MCF 10A (cell line): ENCODE results near the gene SLC22A23. TPM values are rescaled to one million over a fixed set of nuclear protein-coding genes. Genes with fewer than 3 reads are reported as not detected.

Experiments
- BruUV-seq: library from RNA; stranded (reverse); fragments of 400-500 nt; replicated peaks from 2 replicates; lab custom pipeline; 2021; lab: Mats Ljungman, UMichigan
- CTCF ChIA-PET: fragments of 300-600 bp; sonication (Branson Sonifier 250); formaldehyde crosslinking; extraction: SDS; loops from one replicate; lab custom pipeline; 2021; ENCODE audit warnings: antibody characterized with exemption, inconsistent platforms; lab: Yijun Ruan, JAX
- POLR2A ChIA-PET: fragments of 300-600, 350-650 bp; sonication (Branson Sonifier 250); formaldehyde crosslinking; extraction: SDS; loops from one replicate; lab custom pipeline; 2020; ENCODE audit warnings: antibody characterized with exemption, inconsistent platforms; lab: Yijun Ruan, JAX
- DNase-seq: peaks from one replicate; pipeline ENCODE4 v3.0.0-alpha.2; 2018; ENCODE audit not compliant: unreplicated experiment
- H3K27ac Mint-ChIP-seq: one replicate; pipeline ENCODE4 v1.8.0; 2022; ENCODE audit warnings: mild to moderate bottlenecking, low read depth, mixed read lengths; ENCODE audit not compliant: unreplicated experiment
- H3K27me3 Mint-ChIP-seq: one replicate; pipeline ENCODE4 v1.8.0; 2022; ENCODE audit warnings: mixed read lengths; ENCODE audit not compliant: insufficient read depth, unreplicated experiment
- H3K36me3 Mint-ChIP-seq: one replicate; pipeline ENCODE4 v1.8.0; 2022; ENCODE audit warnings: mild to moderate bottlenecking, moderate library complexity, mixed read lengths; ENCODE audit not compliant: insufficient read depth, unreplicated experiment
- H3K4me1 Mint-ChIP-seq: one replicate; pipeline ENCODE4 v1.8.0; 2022; ENCODE audit warnings: mixed read lengths; ENCODE audit not compliant: insufficient read depth, unreplicated experiment
- H3K4me3 Mint-ChIP-seq: one replicate; pipeline ENCODE4 v1.8.0; 2022; ENCODE audit warnings: mild to moderate bottlenecking, moderate library complexity, mixed read lengths; ENCODE audit not compliant: unreplicated experiment
- H3K9me3 Mint-ChIP-seq: one replicate; pipeline ENCODE4 v1.8.0; 2022; ENCODE audit warnings: mixed read lengths; ENCODE audit not compliant: unreplicated experiment
- CTCF ChIP-seq: fragments of 200-600 bp; IDR thresholded peaks from one replicate; pipeline ENCODE4 v1.8.0; 2022; ENCODE audit warnings: antibody characterized with exemption, mild to moderate bottlenecking; ENCODE audit not compliant: unreplicated experiment
- intact Hi-C: fragments of 100-400 bp; cut with micrococcal nuclease; formaldehyde crosslinking; loops from 2 replicates; pipeline ENCODE4 v1.14.1; 2022
- total RNA-seq: library from RNA; stranded (reverse); gene quantifications from 2 replicates; pipeline ENCODE4 v1.2.3, GENCODE V29; 2022

SLC22A23 gene
- total RNA-seq, 1 experiment from 2014 or later: 11.9 TPM

GRCh38 chr6:3252861-3253596, 203.8 kb downstream of the SLC22A23 start:
- BruUV-seq: no TSS peak
- H3K27ac Mint-ChIP-seq: peak overlapping the region; percentile 54

GRCh38 chr6:3252369-3252768, 204.5 kb downstream of the SLC22A23 start:
- H3K4me3 Mint-ChIP-seq: peak overlapping the region; percentile 43
- H3K4me1 Mint-ChIP-seq: peaks cover 24% of the 10 kb centered on the region
- peak; percentile 91 for DNase-seq
- TF ChIP-seq CTCF: no peak
- peak overlapping the region; percentile 54 for H3K27ac Mint-ChIP-seq
- CTCF ChIA-PET: interaction anchor here (0.9 to 5.4 kb wide), 20 partner anchors 8 to 202 kb away, joined by 3 to 64 read pairs (median 4); no protein-coding TSS in a partner anchor
- H3K36me3 Mint-ChIP-seq: no peaks in the 10 kb centered on the region
- no peaks in the 10 kb centered on the region for H3K9me3 Mint-ChIP-seq
- no peaks in the 10 kb centered on the region for H3K27me3 Mint-ChIP-seq
- intact Hi-C loops: loop anchor here (1.0 to 5.0 kb wide), 3 partner anchors 43 to 254 kb away; partner anchors contain the start of genes NQO2 and TUBB2A
- POLR2A ChIA-PET: interaction anchor here (0.5 to 3.2 kb wide), 21 partner anchors 9 to 751 kb away, joined by 3 to 34 read pairs (median 3); partner anchors contain the start of genes BPHL, NQO2, RIPK1 and TUBB2A
- no TSS peak for BruUV-seq

More at GRCh38 chr6:3252861-3253596, 203.8 kb downstream of the SLC22A23 start:
- Mint-ChIP-seq H3K27me3 (no peaks in the 10 kb centered on the region), H3K36me3 (no peaks in the 10 kb centered on the region), H3K9me3 (no peaks in the 10 kb centered on the region), H3K4me3 (peak overlapping the region; percentile 43), H3K4me1 (peaks cover 24% of the 10 kb centered on the region)
- intact Hi-C loops: loop anchor here (1.0 to 5.0 kb wide), 3 partner anchors 44 to 254 kb away; partner anchors contain the start of genes NQO2 and TUBB2A
- ChIA-PET CTCF (interaction anchor here (0.7 to 5.4 kb wide), 7 partner anchors 7 to 128 kb away, joined by 3 to 64 read pairs (median 8); no protein-coding TSS in a partner anchor), POLR2A (interaction anchor here (0.5 to 3.2 kb wide), 17 partner anchors 8 to 751 kb away, joined by 3 to 34 read pairs (median 3); partner anchors contain the start of genes NQO2, RIPK1 and TUBB2A)
- no peak for TF ChIP-seq CTCF
- no peak for DNase-seq

GRCh38 chr6:3251462-3252314, 205.2 kb downstream of the SLC22A23 start:
- ChIA-PET POLR2A (interaction anchor here (0.5 to 3.2 kb wide), 21 partner anchors 8 to 262 kb away, joined by 3 to 34 read pairs (median 3); partner anchors contain the start of genes BPHL, NQO2, RIPK1 and TUBB2A), CTCF (interaction anchor here (0.5 to 5.4 kb wide), 40 partner anchors 8 to 861 kb away, joined by 3 to 64 read pairs (median 4); no protein-coding TSS in a partner anchor)
- no TSS peak for BruUV-seq
- Mint-ChIP-seq H3K27ac (peak overlapping the region; percentile 54), H3K36me3 (no peaks in the 10 kb centered on the region), H3K9me3 (no peaks in the 10 kb centered on the region), H3K27me3 (no peaks in the 10 kb centered on the region), H3K4me1 (peaks cover 24% of the 10 kb centered on the region), H3K4me3 (peak overlapping the region; percentile 43)
- peak; percentile 84 for TF ChIP-seq CTCF
- peak; percentile 84 for DNase-seq
- intact Hi-C loops: loop anchor here (1.0 to 5.0 kb wide), 4 partner anchors 42 to 253 kb away; partner anchors contain the start of genes NQO2 and TUBB2A
